Stimulated activated CD8-positive, alpha-beta memory T cell treated with anti-CD3 and anti-CD28 coated beads, Interleukin-12 subunit alpha, Interleukin-12 subunit beta, amount 100 ng/mL, for 1 hour (primary cell): ENCODE data around the gene PTPN21.
"Not testable (repeated sequence)": the region's sequence is repeated elsewhere in the genome, so short reads cannot be mapped to it uniquely, and the experiment has no call there.

Experiments
- DNase-seq: peaks from one replicate; pipeline ENCODE4 v3.0.0-alpha.2; 2020; ENCODE audit warnings: low read depth

The PTPN21 gene

DNA sequence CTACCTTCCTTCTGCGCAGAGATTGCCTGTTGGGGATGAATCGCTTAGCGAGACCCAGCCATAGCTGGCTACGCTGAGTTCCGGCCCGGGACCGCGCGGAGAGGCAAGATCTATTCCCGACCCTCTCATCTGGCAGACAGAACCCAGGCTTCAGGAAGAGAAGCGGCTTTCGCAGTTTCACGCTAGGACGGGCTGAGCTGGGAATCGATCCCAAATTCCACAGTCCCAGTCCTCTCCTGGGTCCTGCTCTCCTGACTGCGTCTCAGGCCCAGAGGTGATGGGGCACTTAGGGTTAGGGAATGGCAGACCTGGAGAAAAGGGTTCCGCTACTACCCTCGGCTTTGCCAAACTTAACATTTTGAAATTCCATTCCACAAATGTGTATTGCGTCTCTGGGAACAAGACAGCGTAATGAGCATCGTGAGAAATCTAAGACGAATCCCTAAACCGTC, 2.8 kb downstream of the PTPN21 start:
- DNase-seq, result no peak

- peak; percentile 15 for DNase-seq
Observed at GRCh38 chr14:88551094-88551870, 3.5 kb downstream of the PTPN21 start.

GRCh38 chr14:88550078-88550477, 4.7 kb downstream of the PTPN21 start:
- no peak for DNase-seq

DNA sequence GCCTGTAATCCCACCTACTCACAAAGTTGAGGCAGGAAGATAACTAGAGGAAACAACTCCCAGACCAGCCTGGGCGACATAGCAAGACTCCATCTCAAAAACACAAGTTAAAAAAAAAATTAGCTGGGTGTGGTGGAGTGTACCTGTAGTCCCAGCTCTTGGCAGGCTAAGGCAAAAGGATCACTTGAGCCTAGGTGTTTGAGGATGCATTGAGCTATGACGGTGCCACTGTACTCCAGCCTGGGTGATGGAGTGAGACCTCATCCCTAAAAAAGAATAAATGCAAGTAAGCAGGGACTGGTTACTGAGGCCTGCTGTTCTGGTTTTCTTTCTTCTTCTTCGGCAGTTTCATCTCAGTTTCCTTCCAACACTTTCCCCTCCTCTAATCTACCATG, 7.4 kb downstream of the PTPN21 start:
- no peak for DNase-seq

GRCh38 chr14:88546621-88547385, 8.0 kb downstream of the PTPN21 start:
- DNase-seq, result no peak

DNA sequence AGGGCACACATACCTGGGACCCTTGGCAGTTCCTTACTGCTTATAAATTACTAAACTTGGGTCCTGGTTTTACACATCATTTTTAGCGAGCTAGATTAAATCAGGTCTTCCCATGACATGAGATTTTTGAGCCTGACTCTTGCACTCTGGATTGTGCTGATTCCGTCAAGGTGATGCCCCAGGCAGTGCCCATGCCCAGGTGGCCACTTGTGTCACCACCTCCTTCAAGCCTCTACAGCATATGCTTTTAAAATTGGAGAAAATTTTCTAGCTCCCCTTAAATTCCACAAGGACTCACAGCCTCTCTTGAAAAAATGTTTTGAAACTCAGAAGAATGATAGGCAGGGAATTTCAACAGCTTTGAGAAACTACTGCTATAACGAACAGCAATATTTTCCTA, 9.6 kb downstream of the PTPN21 start:
- DNase-seq, result no peak

GRCh38 chr14:88542857-88543795, 11.7 kb downstream of the PTPN21 start:
- no peak for DNase-seq

DNA sequence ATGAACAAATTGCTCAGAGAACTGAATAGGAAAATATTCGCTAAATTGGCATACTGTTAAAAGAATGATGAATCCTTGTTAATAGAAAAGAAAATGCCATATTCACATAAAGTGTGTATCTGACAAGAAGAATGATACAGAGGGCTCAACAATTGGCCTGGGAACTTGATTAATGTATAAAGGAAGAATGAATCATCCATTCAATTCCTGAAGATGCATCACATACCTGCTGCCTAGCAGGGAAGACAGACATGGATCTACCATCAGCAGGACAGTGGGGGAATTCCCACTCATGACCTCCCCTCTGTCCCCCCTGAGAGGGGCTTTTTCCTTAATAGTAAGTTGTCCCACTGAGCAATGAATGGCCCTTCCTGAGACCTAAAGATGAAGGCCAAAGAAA, 13.5 kb downstream of the PTPN21 start:
- no peak for DNase-seq

- DNase-seq, result no peak
Observed at GRCh38 chr14:88535813-88536212, 19.0 kb downstream of the PTPN21 start.

- no peak for DNase-seq
Observed at GRCh38 chr14:88535149-88535548, 19.7 kb downstream of the PTPN21 start.

DNA sequence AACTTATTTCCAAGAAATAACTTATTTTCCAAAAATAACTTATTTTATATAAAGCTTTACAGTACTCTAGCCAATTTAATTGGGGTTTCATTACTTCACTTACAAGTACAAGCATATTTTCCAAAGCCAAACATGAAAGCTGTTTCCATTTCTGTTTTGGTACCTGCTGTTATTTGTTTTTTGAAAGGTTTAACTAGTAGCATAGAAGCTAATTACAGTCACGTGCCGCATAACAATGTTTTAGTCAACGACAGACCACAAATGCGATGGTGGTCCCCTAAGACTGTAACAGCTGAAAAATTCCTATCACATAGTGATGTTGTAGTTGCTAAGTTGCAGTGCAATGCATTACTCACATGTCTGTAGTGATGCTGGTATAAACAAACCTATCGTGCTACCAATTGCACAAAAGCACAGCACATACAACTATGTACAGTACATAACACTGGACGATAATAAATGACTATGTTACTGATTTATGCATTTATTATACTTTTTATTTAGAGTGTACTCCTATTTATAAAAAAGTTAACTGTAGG, 21.7 kb downstream of the PTPN21 start:
- no peak for DNase-seq

- not testable (repeated sequence) for DNase-seq
Observed at GRCh38 chr14:88529889-88530288, 24.9 kb downstream of the PTPN21 start.

- no peak for DNase-seq
Observed at GRCh38 chr14:88522393-88522792, 32.4 kb downstream of the PTPN21 start.

DNA sequence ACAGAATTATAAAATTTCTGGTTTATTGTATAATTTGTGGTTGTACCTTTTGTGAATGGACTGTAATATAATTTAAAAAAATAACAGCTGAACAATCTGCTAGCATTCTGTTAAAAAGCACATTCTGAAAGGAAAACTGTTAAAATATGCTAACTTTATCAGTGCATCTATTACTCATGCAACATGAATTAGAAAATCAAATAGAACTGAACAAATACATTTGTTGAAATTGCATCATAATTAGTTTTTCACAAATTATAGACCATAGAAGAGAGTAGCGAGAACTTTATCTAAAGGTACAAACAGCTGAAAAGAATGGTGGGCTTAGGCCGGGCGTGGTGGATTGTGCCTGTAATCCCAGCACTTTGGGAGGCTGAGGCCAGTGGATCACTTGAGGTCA, 33.0 kb downstream of the PTPN21 start:
- DNase-seq, result no peak

DNA sequence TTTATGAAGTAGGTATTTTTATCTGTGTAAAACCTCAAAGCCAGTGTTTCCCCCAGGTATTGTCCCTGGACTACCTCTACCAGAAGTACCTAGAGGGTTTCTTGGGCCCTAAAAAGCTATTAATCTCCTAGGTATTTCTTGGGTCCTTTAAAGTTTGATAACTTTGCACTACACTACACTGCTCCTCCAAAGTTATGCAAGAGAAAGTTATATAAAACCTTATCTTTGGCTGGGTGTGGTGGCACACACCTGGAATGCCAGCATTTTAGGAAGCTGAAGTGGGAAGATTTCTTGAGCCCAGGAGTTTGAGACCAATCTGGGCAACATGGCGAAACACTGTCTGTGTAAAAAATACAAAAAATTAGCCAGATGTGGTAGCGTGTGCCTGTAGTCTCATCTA, 34.9 kb downstream of the PTPN21 start:
- no peak for DNase-seq

GRCh38 chr14:88518592-88519512, 36.0 kb downstream of the PTPN21 start:
- DNase-seq, result no peak

- no peak for DNase-seq
Observed at GRCh38 chr14:88516861-88517357, 37.9 kb downstream of the PTPN21 start.

GRCh38 chr14:88515499-88516221, 39.1 kb downstream of the PTPN21 start:
- no peak for DNase-seq

DNA sequence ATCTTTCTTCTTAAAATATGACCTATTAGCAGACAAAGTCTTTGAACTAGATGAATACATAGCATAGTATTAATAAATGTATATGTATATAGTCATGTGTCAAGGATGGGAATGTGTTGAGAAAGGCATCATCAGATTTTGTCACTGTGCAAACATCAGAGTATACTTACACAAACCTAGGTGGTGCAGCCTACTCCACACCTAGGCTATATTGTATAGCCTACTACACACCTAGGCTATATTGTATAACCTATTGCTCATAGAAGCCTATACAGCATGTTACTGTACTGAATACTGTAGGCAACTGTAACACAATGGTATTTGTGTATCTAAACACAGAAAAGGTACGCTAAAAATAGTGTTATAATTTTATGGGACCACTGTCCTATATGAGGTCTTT, 47.6 kb downstream of the PTPN21 start:
- no peak for DNase-seq

- no peak for DNase-seq
Observed at GRCh38 chr14:88505621-88506020, 49.2 kb downstream of the PTPN21 start.
